ENCODE data around the gene KLK12. TPM values are rescaled to one million over a fixed set of nuclear protein-coding genes. Genes with fewer than 3 reads are reported as not detected.

KLK12 gene
- total RNA-seq, 2 donors from 2014 or later, result not detected

DNA sequence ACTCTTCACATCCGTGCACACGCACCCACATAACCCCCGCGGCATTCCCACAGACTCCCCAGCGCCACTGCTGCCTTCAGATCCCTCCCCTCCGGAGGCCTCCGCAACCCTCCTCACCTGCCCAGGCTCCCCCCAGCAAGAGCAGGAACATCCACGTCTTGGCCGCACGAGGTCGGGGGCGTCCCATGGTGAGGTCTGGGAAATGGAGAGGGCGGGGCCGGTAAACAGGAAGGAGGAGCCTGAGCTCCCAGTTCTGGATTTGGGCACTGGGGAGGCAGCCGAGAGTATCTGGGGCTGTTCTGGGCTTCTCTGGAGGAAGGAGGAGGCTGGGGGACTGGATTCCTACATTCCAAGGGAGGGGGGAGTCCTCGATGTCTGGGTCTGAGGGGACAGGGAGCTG, 33.8 kb downstream of the KLK12 start:
- Histone ChIP-seq H3K4me1 (ENCODE audit: control insufficient read depth in 1 of 2, low read depth in 2 of 2) (no peaks in the 10 kb centered on the region), H3K27me3 (replicated peaks; ENCODE audit: insufficient read depth) (no peaks in the 10 kb centered on the region), H3K27ac (no peak overlapping the region), H3K4me3 (no peak overlapping the region), H3K36me3 (no peaks in the 10 kb centered on the region), H3K9me3 (no peaks in the 10 kb centered on the region)
- DNase-seq (ENCODE audit: low spot score) (no peak), ATAC-seq (ENCODE audit: insufficient number of reproducible peaks, low FRiP score, low read depth) (no peak)
- TF ChIP-seq, protein P1, sequence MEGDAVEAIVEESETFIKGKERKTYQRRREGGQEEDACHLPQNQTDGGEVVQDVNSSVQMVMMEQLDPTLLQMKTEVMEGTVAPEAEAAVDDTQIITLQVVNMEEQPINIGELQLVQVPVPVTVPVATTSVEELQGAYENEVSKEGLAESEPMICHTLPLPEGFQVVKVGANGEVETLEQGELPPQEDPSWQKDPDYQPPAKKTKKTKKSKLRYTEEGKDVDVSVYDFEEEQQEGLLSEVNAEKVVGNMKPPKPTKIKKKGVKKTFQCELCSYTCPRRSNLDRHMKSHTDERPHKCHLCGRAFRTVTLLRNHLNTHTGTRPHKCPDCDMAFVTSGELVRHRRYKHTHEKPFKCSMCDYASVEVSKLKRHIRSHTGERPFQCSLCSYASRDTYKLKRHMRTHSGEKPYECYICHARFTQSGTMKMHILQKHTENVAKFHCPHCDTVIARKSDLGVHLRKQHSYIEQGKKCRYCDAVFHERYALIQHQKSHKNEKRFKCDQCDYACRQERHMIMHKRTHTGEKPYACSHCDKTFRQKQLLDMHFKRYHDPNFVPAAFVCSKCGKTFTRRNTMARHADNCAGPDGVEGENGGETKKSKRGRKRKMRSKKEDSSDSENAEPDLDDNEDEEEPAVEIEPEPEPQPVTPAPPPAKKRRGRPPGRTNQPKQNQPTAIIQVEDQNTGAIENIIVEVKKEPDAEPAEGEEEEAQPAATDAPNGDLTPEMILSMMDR (IDR thresholded peaks at IDR 0.05), result no peak

DNA sequence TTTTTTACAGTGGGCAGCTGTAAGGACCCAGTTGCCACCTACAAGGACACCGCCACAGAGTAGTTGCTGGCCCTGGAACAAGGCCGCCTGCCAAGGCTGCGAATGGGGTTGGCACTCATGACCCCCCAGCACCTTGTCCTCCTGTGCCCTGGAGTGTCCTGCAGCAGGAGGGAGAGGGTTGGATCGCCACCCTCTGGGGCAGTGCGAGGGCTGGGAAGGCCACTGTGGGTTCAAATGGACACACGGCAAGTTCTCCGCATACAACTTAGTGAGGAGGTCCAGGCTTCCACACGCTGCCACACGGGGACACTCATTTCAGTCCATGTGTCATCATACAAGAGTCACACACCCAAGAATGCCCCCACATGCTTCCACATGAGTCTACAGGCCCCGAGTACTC, 34.4 kb downstream of the KLK12 start:
- Histone ChIP-seq H3K27me3 (replicated peaks; ENCODE audit: insufficient read depth) (no peaks in the 10 kb centered on the region), H3K9me3 (no peaks in the 10 kb centered on the region), H3K4me3 (no peak overlapping the region), H3K4me1 (ENCODE audit: control insufficient read depth in 1 of 2, low read depth in 2 of 2) (no peaks in the 10 kb centered on the region), H3K27ac (no peak overlapping the region), H3K36me3 (no peaks in the 10 kb centered on the region)
- TF ChIP-seq, protein P1 (IDR thresholded peaks at IDR 0.05), result no peak
- no peak for DNase-seq (ENCODE audit: low spot score)
- ATAC-seq (ENCODE audit: insufficient number of reproducible peaks, low FRiP score, low read depth), result no peak

DNA sequence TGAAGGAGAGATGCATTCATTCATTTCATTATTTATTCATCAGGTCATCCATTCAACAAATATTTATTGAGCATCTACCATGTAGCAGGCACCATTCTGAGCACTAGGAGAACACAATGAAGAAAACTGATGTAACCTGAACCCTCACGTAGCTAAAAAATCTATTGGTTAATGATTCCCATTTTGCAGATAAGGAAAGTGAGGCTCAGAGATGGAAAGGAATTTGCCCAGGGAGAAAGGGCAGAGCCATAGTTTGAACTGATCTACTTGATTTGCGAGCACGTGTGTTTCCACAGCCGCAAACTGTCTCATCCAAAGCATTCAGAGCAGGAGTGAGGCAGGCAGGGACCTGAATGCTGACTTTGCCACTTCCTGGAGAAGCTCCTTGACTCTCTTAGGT, 36.1 kb downstream of the KLK12 start:
- TF ChIP-seq, protein P1 (IDR thresholded peaks at IDR 0.05), result no peak
- Histone ChIP-seq H3K4me1 (ENCODE audit: control insufficient read depth in 1 of 2, low read depth in 2 of 2) (no peaks in the 10 kb centered on the region), H3K9me3 (no peaks in the 10 kb centered on the region), H3K27ac (no peak overlapping the region), H3K36me3 (no peaks in the 10 kb centered on the region), H3K27me3 (replicated peaks; ENCODE audit: insufficient read depth) (no peaks in the 10 kb centered on the region), H3K4me3 (no peak overlapping the region)
- no peak for ATAC-seq (ENCODE audit: insufficient number of reproducible peaks, low FRiP score, low read depth)
- DNase-seq (ENCODE audit: low spot score), result no peak

DNA sequence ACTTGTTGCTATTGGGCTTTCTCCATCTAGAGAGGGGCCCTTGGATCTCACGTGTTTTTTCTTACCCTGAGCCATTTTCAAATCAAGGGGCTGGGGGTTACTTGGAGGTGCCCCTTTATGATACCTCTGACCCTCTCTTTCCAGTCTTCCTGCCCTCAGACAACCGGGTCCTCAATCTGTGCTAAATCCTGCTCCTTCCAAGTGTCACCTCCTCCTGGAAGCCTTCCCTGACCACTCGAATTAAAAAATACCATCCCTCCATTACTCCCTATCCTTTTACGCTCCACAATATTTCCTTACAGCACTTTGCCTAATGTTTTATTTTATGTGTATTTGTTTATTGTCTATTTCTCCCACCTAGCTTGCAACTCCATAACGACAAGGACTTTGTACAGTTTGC, 36.7 kb downstream of the KLK12 start:
- H3K36me3 ChIP-seq, result no peaks in the 10 kb centered on the region
- H3K27me3 ChIP-seq (replicated peaks; ENCODE audit: insufficient read depth), result no peaks in the 10 kb centered on the region
- H3K4me3 ChIP-seq, result no peak overlapping the region
- no peaks in the 10 kb centered on the region for H3K9me3 ChIP-seq
- DNase-seq (ENCODE audit: low spot score) (no peak), ATAC-seq (ENCODE audit: insufficient number of reproducible peaks, low FRiP score, low read depth) (no peak)
- H3K4me1 ChIP-seq (ENCODE audit: control insufficient read depth in 1 of 2, low read depth in 2 of 2), result no peaks in the 10 kb centered on the region
- TF ChIP-seq, protein P1 (IDR thresholded peaks at IDR 0.05), result no peak
- H3K27ac ChIP-seq, result no peak overlapping the region

DNA sequence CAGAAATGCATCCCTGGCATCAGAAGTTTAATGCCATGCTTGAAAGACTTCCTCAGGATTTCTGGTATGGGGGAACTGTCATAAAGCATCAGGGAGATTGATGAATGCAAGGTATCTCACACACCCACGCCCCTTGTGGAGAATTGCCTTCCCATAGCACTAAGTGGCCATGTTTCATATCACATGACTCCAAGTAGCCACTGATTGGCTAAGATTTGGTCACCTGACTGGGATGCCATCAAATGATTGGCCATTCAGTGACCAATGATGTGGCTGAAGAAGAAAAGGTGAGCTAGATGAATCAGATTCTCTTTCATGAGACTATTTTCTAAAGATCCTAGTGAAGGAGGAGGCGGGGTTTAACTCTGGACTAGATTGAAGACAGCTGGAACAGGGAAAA, 40.7 kb downstream of the KLK12 start:
- Histone ChIP-seq H3K27me3 (replicated peaks; ENCODE audit: insufficient read depth) (no peaks in the 10 kb centered on the region), H3K27ac (no peak overlapping the region), H3K4me3 (no peak overlapping the region), H3K36me3 (no peaks in the 10 kb centered on the region), H3K9me3 (no peaks in the 10 kb centered on the region), H3K4me1 (ENCODE audit: control insufficient read depth in 1 of 2, low read depth in 2 of 2) (no peaks in the 10 kb centered on the region)
- no peak for ATAC-seq (ENCODE audit: insufficient number of reproducible peaks, low FRiP score, low read depth)
- TF ChIP-seq, protein P1 (IDR thresholded peaks at IDR 0.05), result no peak
- DNase-seq (ENCODE audit: low spot score), result no peak
